SH-SY5Y (cell line): ENCODE data around the gene RAB13.

ENCODE experiments used
- GATA2 ChIP-seq: IDR thresholded peaks from 2 replicates; pipeline ENCODE4 v1.6.1; 2011; ENCODE audit warnings: mild to moderate bottlenecking, low read depth, low read length
- GATA3 ChIP-seq: IDR thresholded peaks from 2 replicates; pipeline ENCODE4 v1.6.1; 2011; ENCODE audit warnings: low read depth, mild to moderate bottlenecking, low read length, moderate library complexity

- TF ChIP-seq GATA3 (no peak), GATA2 (no peak)
These were observed 40.9 kb downstream of the RAB13 start for GRCh38 chr1:153945131-153945794.
